Lung (tissue), 12 donors: Measurements from ENCODE around the gene DRC7. TPM values are rescaled to one million over a fixed set of nuclear protein-coding genes. Genes with fewer than 3 reads are reported as not detected.
"Not testable (repeated sequence)": the region's sequence is repeated elsewhere in the genome, so short reads cannot be mapped to it uniquely, and the experiment has no call there.

Experiments
- ATAC-seq: fragments of 200-7000 bp; cut with Tn5 transposase; one replicate; pipeline ENCODE4 v1.9.1; 2020; ENCODE audit warnings: moderate number of reproducible peaks; ENCODE audit not compliant: insufficient read depth, low FRiP score
- DNase-seq, 3 donors: peaks; one replicate each; pipeline ENCODE4 v3.0.0-alpha.2; 2013 to 2017
- H3K27ac ChIP-seq, 2 donors: one replicate each; pipeline ENCODE4 v1.5.1; 2013; ENCODE audit warnings: mild to moderate bottlenecking in 2 of 2, moderate library complexity in 2 of 2, control low read depth in 1 of 2, inconsistent platforms in 1 of 2, low read depth in 1 of 2, low read length in 1 of 2
- H3K27me3 ChIP-seq, 3 donors: one replicate each; pipeline ENCODE4 v1.5.1; 2013; ENCODE audit warnings: low read length in 2 of 3; ENCODE audit not compliant: control insufficient read depth in 3 of 3, insufficient read depth in 3 of 3
- H3K36me3 ChIP-seq, 4 donors: one replicate each; pipeline ENCODE4 v1.5.1; 2013; ENCODE audit warnings: low read length in 4 of 4, mild to moderate bottlenecking in 1 of 4, moderate library complexity in 1 of 4; ENCODE audit not compliant: control insufficient read depth in 4 of 4, insufficient read depth in 4 of 4
- H3K4me1 ChIP-seq, 5 donors: one replicate each; pipeline ENCODE4 v1.5.1; 2013; ENCODE audit warnings: low read length in 5 of 5, mild to moderate bottlenecking in 2 of 5, moderate library complexity in 1 of 5; ENCODE audit not compliant: control insufficient read depth in 5 of 5, insufficient read depth in 5 of 5
- H3K4me3 ChIP-seq: one replicate; pipeline ENCODE4 v1.5.1; 2013; ENCODE audit warnings: mild to moderate bottlenecking, control low read depth, moderate library complexity
- H3K9ac ChIP-seq, 2 donors: one replicate each; pipeline ENCODE4 v1.5.1; 2013; ENCODE audit warnings: low read length in 2 of 2, control low read depth in 1 of 2; ENCODE audit not compliant: insufficient read depth in 1 of 2
- H3K9me3 ChIP-seq, 4 donors: one replicate each; pipeline ENCODE4 v1.5.1; 2013; ENCODE audit warnings: low read length in 3 of 4, mild to moderate bottlenecking in 1 of 4, moderate library complexity in 1 of 4; ENCODE audit not compliant: control insufficient read depth in 4 of 4, insufficient read depth in 3 of 4
- CTCF ChIP-seq: IDR thresholded peaks from 2 replicates; pipeline ENCODE4 v1.5.1; 2012; ENCODE audit warnings: mild to moderate bottlenecking; ENCODE audit errors: control extremely low read depth, extremely low read depth
- WGBS, 2 donors: extraction: QIAGEN DNeasy Blood & Tissue Kit; methylation state at CpG; one replicate each; pipeline ENCODE4 v1.1.7; 2013; 5-methylcytosine and 5-hydroxymethylcytosine counted together
- polyA plus RNA-seq, 2 donors: library from polyadenylated mRNA; stranded (reverse); fragments of 200-250 nt; gene quantifications; one replicate each; pipeline ENCODE4 v1.2.1, GENCODE V29; 2013
- total RNA-seq, 2 donors: library from RNA; depleted of rRNA in 1 of 2; stranded (reverse); fragments of >200 nt in 1 of 2; gene quantifications; one replicate each; pipeline ENCODE4 v1.2.1, GENCODE V29; 2014 to 2021
- donor health status: control.
- donor health status: control.
- donor health status: Bipolar disorder and iron deficiency.
- donor health status: healthy.
- donor health status: DM: yes; HTN: yes; CAD: no.

DRC7 gene
- total and polyA plus RNA-seq, 4 donors, result 2.5 to 10.9 (median 6.4) TPM

GRCh38 chr16:57774705-57775285, 80.2 kb downstream of the DRC7 start:
- H3K4me1 ChIP-seq, result peaks cover 0 to 2% (median 0%) of the 10 kb centered on the region in 5 donors
- ATAC-seq (no peak), DNase-seq (no peak)
- TF ChIP-seq CTCF, result no peak
- no peak overlapping the region for H3K27ac ChIP-seq
- H3K4me3 ChIP-seq, result no peak overlapping the region
- H3K27me3 ChIP-seq, result no peaks in the 10 kb centered on the region
- no peaks in the 10 kb centered on the region for H3K9me3 ChIP-seq
- H3K9ac ChIP-seq, result no peak overlapping the region
- WGBS, 2 donors, result 75 to 92% methylated on average over 12 of the region's 12 CpGs
- H3K36me3 ChIP-seq, result peaks cover 0 to 32% (median 10%) of the 10 kb centered on the region in 4 donors

DNA sequence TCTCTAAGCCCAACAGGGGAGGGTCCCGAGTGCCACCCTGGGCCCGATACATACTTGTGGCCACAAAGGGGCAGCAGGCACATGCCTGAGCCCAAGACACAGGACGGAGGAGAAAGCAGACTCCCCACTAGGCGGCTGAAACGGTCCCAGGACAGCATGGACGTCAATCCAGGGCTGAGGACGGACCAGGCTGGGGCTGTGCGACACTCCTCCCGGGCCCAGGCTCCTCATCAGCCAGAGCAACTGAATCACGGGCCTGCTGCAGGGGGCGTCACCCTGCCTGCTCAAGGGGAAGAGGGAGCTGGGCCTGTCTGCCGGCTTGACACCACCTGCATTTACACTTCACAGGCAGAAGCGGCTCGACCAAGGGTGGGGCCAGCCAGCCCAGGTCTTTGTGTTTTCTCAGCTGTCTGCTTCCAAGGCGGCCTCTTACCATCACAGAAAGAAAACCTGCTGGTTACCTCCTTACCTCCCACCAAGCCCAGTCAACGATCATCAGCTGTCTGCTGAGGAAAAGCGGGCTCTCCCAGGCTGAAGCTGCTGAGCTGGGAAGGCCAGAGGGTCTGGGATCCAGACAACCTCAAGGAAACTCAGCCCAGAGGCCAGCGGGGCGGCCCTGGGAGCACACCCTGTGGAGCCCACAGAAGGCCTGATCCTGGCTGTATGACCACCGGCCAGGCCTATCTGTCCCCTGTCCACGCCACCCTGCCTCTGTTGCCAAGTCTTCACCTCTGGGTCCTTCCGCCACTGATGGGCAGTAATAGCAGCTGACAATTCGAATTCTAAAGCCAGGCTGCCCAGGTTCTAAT, 81.3 kb downstream of the DRC7 start:
- Histone ChIP-seq H3K36me3 (peaks cover 0 to 23% (median 5%) of the 10 kb centered on the region in 4 donors), H3K4me3 (no peak overlapping the region)
- no peak for ATAC-seq

DNA sequence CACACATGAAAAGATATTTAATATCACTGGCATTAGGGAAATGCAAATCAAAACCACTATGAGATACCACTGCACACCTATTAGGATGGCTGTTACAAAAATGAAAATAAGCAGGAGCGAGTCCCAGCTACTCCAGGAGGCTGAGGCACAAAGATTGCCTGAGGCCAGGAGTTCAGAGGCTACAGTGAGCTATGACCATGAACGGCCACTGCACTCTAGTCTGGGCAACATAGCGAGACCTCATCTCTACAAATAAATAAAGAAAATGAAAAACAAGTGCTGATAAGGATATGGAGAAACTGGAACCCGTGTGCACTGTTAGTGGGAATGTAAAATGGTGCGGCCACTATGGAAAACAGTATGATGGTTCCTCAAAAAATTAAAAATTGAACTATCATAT, 84.1 kb downstream of the DRC7 start:
- WGBS, 2 donors, result 92 to 96% methylated on average over 5 of the region's 5 CpGs
- ATAC-seq (no peak), DNase-seq (no peak)
- Histone ChIP-seq H3K4me3 (no peak overlapping the region), H3K4me1 (peaks cover 0 to 5% (median 0%) of the 10 kb centered on the region in 5 donors), H3K27me3 (no peaks in the 10 kb centered on the region), H3K27ac (no peak overlapping the region), H3K9me3 (no peaks in the 10 kb centered on the region), H3K9ac (no peak overlapping the region), H3K36me3 (peaks cover 0 to 20% (median 9%) of the 10 kb centered on the region in 4 donors)
- TF ChIP-seq CTCF, result no peak

More for the DNA sequence above, 81.3 kb downstream of the DRC7 start:
- Histone ChIP-seq H3K27ac (no peak overlapping the region), H3K27me3 (no peaks in the 10 kb centered on the region), H3K9me3 (no peaks in the 10 kb centered on the region), H3K4me1 (peaks cover 0 to 2% (median 0%) of the 10 kb centered on the region in 5 donors), H3K9ac (no peak overlapping the region)
- WGBS, 2 donors, result 81 to 84% methylated on average over 23 of the region's 23 CpGs
- DNase-seq, result peak; percentile 56 to 66 (median 63)
- no peak for TF ChIP-seq CTCF

DNA sequence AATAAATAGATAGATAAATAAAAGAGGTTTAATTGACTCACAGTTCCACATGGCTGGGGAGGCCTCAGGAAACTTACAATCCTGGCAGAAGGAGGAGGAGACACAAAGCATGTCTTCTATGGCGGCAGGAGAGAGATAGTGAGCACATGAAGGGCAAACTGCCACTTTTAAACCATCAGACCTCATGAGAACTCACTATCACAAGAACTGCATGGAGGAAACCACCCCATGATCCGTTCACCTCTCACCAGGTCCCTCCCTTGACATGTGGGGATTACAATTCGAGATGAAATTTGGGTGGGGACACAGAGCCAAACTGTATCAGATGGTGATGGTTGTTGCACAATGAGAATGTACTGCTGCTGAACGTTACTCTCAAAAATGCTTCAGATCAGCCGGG, 85.2 kb downstream of the DRC7 start:
- H3K9ac ChIP-seq, H3K4me1 ChIP-seq, DNase-seq, H3K27ac ChIP-seq, H3K9me3 ChIP-seq, ATAC-seq, H3K27me3 ChIP-seq, H3K4me3 ChIP-seq: not testable (repeated sequence)
- peaks cover 0 to 31% (median 15%) of the 10 kb centered on the region in 4 donors for H3K36me3 ChIP-seq
- WGBS, 2 donors, result 83 to 92% methylated on average over 5 of the region's 5 CpGs
